Measurements from ENCODE around the gene LRP1B. TPM values are rescaled to one million over a fixed set of nuclear protein-coding genes. Genes with fewer than 3 reads are reported as not detected.

LRP1B gene
- total and polyA plus RNA-seq, 4 donors, result 0.01 to 0.84 (median 0.17) TPM

GRCh38 chr2:141534666-141535362 lies 596.0 kb downstream of the LRP1B start:
- no peaks in the 10 kb centered on the region for H3K27me3 ChIP-seq (ENCODE audit: control insufficient read depth in 4 of 4, insufficient read depth in 4 of 4, low read length in 3 of 4)
- TF ChIP-seq, protein P1, sequence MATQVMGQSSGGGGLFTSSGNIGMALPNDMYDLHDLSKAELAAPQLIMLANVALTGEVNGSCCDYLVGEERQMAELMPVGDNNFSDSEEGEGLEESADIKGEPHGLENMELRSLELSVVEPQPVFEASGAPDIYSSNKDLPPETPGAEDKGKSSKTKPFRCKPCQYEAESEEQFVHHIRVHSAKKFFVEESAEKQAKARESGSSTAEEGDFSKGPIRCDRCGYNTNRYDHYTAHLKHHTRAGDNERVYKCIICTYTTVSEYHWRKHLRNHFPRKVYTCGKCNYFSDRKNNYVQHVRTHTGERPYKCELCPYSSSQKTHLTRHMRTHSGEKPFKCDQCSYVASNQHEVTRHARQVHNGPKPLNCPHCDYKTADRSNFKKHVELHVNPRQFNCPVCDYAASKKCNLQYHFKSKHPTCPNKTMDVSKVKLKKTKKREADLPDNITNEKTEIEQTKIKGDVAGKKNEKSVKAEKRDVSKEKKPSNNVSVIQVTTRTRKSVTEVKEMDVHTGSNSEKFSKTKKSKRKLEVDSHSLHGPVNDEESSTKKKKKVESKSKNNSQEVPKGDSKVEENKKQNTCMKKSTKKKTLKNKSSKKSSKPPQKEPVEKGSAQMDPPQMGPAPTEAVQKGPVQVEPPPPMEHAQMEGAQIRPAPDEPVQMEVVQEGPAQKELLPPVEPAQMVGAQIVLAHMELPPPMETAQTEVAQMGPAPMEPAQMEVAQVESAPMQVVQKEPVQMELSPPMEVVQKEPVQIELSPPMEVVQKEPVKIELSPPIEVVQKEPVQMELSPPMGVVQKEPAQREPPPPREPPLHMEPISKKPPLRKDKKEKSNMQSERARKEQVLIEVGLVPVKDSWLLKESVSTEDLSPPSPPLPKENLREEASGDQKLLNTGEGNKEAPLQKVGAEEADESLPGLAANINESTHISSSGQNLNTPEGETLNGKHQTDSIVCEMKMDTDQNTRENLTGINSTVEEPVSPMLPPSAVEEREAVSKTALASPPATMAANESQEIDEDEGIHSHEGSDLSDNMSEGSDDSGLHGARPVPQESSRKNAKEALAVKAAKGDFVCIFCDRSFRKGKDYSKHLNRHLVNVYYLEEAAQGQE (IDR thresholded peaks at IDR 0.05), result no peak
- no peak for TF ChIP-seq YY1 (IDR thresholded peaks at IDR 0.05)
- TF ChIP-seq ATF3 (IDR thresholded peaks at IDR 0.05), result no peak
- TF ChIP-seq, protein P2, sequence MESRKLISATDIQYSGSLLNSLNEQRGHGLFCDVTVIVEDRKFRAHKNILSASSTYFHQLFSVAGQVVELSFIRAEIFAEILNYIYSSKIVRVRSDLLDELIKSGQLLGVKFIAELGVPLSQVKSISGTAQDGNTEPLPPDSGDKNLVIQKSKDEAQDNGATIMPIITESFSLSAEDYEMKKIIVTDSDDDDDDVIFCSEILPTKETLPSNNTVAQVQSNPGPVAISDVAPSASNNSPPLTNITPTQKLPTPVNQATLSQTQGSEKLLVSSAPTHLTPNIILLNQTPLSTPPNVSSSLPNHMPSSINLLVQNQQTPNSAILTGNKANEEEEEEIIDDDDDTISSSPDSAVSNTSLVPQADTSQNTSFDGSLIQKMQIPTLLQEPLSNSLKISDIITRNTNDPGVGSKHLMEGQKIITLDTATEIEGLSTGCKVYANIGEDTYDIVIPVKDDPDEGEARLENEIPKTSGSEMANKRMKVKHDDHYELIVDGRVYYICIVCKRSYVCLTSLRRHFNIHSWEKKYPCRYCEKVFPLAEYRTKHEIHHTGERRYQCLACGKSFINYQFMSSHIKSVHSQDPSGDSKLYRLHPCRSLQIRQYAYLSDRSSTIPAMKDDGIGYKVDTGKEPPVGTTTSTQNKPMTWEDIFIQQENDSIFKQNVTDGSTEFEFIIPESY (IDR thresholded peaks at IDR 0.05), result no peak
- no peak for TF ChIP-seq GABPA (IDR thresholded peaks at IDR 0.05 in 1 of 2, conservative IDR thresholded peaks at IDR 0.05 in 1 of 2)
- TF ChIP-seq EGR1 (IDR thresholded peaks at IDR 0.05; ENCODE audit: low read depth in 2 of 2), result no peak
- TF ChIP-seq FOXA2 (IDR thresholded peaks at IDR 0.05), result no peak
- no peak for TF ChIP-seq HNF4G (IDR thresholded peaks at IDR 0.05)
- no peak for TF ChIP-seq HNF4A (conservative IDR thresholded peaks at IDR 0.05)
- no peak for TF ChIP-seq NR2F2 (IDR thresholded peaks at IDR 0.05)
- TF ChIP-seq JUND (IDR thresholded peaks at IDR 0.05), result no peak
- WGBS, result 64% methylated on average over 4 of the region's 4 CpGs
- H3K9ac ChIP-seq (ENCODE audit: low read depth in 1 of 2, low read length in 2 of 2), result no peak overlapping the region
- H3K36me3 ChIP-seq (ENCODE audit: control insufficient read depth in 4 of 4, insufficient read depth in 3 of 4, low read depth in 1 of 4, low read length in 3 of 4), result no peaks in the 10 kb centered on the region
- no peak for DNase-seq (ENCODE audit: low spot score)
- no peak overlapping the region for H3K27ac ChIP-seq (ENCODE audit: low read depth in 1 of 2, low read length in 2 of 2)
- no peak overlapping the region for H3K4me3 ChIP-seq (ENCODE audit: low read depth in 1 of 3, low read length in 3 of 3)
- no peaks in the 10 kb centered on the region for H3K9me3 ChIP-seq (ENCODE audit: control insufficient read depth in 4 of 4, low read length in 3 of 4)
- no peaks in the 10 kb centered on the region for H3K4me1 ChIP-seq (ENCODE audit: control insufficient read depth in 4 of 4, insufficient read depth in 4 of 4, low read length in 3 of 4)

DNA sequence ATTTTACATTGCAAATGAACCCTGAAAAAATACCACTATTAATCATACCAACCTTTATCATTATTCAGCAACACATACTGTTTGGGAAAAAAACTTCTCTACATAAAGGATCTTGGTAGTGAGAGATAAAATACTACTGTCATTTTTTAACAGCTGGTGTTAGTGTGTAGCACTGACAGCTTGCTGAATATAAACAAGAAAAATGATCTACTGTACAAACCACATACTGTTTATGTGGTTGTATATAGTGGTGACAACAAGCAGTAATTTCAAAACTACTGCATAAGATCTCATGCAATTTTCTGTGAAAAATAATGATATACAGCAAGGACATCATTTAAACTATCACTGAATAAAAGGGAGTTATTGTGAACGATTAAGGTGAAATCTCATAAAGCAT lies 601.2 kb downstream of the LRP1B start:
- TF ChIP-seq GABPA (IDR thresholded peaks at IDR 0.05 in 1 of 2, conservative IDR thresholded peaks at IDR 0.05 in 1 of 2) (no peak), MAX (IDR thresholded peaks at IDR 0.05) (no peak)
- H3K4me1 ChIP-seq (ENCODE audit: control insufficient read depth in 4 of 4, insufficient read depth in 4 of 4, low read length in 3 of 4), result no peaks in the 10 kb centered on the region
- H3K36me3 ChIP-seq (ENCODE audit: control insufficient read depth in 4 of 4, insufficient read depth in 3 of 4, low read depth in 1 of 4, low read length in 3 of 4), result no peaks in the 10 kb centered on the region
- no peak for DNase-seq (ENCODE audit: low spot score)
- no peak overlapping the region for H3K4me3 ChIP-seq (ENCODE audit: low read depth in 1 of 3, low read length in 3 of 3)
- H3K27ac ChIP-seq (ENCODE audit: low read depth in 1 of 2, low read length in 2 of 2), result no peak overlapping the region
- H3K9ac ChIP-seq (ENCODE audit: low read depth in 1 of 2, low read length in 2 of 2), result no peak overlapping the region
- 79% methylated on average over 1 of the region's 1 CpG for WGBS
- H3K27me3 ChIP-seq (ENCODE audit: control insufficient read depth in 4 of 4, insufficient read depth in 4 of 4, low read length in 3 of 4), result no peaks in the 10 kb centered on the region
- no peaks in the 10 kb centered on the region for H3K9me3 ChIP-seq (ENCODE audit: control insufficient read depth in 4 of 4, low read length in 3 of 4)
